Stimulated activated CD4-positive, alpha-beta T cell treated with anti-CD3 and anti-CD28 coated beads, Interleukin-1b, Interleukin-23, amount 100 ng/mL, for 4 hours (primary cell): ENCODE results near the gene CA6.
"Not testable (repeated sequence)": the region's sequence is repeated elsewhere in the genome, so short reads cannot be mapped to it uniquely, and the experiment has no call there.

Experiments used
- DNase-seq, 2 donors: peaks; one replicate each; pipeline ENCODE4 v3.0.0-alpha.2; 2020; ENCODE audit warnings: low read depth in 2 of 2

The CA6 gene

GRCh38 chr1:8945568-8945967, at the start of gene CA6:
Gene CA6, plus strand, starts transcription at chr1:8945868. Its CDS starts 19 bp downstream, at chr1:8945887.
- no peak for DNase-seq

DNA sequence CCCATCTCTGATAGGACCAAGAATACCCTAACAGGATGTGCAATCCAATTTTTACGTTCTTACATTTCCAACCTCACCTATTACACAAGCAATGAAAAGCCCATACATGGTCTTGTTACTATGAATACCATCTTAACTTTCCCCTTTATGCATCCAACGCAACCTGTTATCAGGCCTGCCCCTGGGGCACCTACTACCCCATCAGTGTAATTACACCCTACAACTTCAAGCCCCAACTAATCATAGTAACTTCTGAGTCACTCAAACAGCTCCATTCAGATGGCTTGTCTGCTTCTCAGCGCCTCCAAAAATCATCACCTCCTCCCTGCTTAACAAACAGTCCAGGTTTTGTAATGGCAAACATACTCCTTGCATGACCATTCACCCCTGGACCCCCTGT, 48.9 kb upstream of the CA6 start:
- DNase-seq: not testable (repeated sequence)

GRCh38 chr1:8897505-8897904, 48.2 kb upstream of the CA6 start:
- not testable (repeated sequence) for DNase-seq

DNA sequence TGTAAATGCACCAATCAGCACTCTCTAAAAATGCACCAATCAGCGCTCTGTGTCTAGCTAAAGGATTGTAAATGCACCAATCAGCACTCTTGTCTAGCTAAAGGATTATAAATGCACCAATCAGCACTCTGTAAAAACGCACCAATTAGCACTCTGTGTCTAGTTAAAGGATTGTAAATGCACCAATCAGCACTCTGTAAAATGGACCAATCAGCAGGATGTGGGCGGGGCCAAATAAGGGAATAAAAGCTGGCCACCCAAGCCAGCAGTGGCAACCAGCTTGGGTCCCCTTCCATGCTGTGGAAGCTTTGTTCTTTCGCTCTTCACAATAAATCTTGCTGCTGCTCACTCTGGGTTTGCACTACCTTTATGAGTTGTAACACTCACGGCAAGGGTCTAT, 47.2 kb upstream of the CA6 start:
- not testable (repeated sequence) for DNase-seq

DNA sequence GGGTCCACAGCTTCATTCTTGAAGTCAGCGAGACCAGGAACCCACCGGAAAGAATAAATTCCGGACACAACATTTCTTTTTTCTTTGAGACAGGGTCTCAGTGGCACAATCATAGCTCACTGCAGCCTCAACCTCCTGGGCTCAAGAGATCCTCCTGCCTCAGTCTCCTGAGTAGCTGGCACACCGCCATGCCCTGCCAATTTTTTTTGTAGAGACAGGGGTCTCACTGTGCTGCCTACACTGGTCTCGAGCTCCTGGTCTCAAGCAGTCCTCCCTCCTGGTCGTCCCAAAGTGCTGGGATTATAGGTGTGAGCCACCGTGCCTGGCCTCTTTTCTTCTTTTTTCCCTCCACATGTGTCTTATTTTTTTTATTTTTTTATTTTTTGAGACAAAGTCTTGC, 46.6 kb upstream of the CA6 start:
- no peak for DNase-seq

- not testable (repeated sequence) for DNase-seq
Measured at GRCh38 chr1:8900684-8901083, 45.0 kb upstream of the CA6 start.

GRCh38 chr1:8902765-8903164, 42.9 kb upstream of the CA6 start:
- DNase-seq: no peak

GRCh38 chr1:8903410-8903809, 42.3 kb upstream of the CA6 start:
- no peak for DNase-seq

GRCh38 chr1:8903908-8904650, 41.6 kb upstream of the CA6 start:
- no peak for DNase-seq

DNA sequence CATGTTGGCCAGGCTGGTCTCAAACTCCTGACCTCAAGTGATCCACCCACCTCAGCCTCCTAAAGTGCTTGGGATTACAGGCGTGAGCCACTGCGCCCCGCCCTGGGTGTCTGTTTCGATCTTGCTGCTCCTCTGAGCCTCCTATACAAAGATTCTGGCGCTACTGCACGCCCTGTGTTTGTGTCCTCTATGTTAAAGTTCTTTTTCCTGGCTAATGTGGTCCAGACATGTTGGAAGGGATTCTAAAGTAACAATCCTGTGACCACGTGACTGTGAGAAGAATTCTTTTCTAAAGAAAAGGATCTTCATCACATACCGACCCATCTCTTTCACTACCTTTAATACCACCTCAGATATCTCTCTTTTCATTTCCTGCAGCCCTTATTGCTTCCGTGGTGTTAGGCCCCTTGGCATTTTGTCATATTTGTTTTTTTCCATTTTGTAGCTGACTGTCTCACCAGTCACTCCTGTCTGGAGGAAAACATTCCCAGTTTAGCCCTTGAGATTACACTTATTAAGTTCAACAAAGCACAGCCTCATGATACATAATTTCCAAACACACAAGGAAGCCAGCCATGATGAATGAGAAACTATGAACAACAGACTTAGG, 40.0 kb upstream of the CA6 start:
- DNase-seq: no peak

GRCh38 chr1:8908388-8909151, 37.1 kb upstream of the CA6 start:
- DNase-seq: no peak

GRCh38 chr1:8910331-8910730, 35.3 kb upstream of the CA6 start:
- no peak for DNase-seq

GRCh38 chr1:8910914-8911313, 34.8 kb upstream of the CA6 start:
- no peak for DNase-seq

- DNase-seq: no peak
Measured at GRCh38 chr1:8911416-8912309, 34.0 kb upstream of the CA6 start.

DNA sequence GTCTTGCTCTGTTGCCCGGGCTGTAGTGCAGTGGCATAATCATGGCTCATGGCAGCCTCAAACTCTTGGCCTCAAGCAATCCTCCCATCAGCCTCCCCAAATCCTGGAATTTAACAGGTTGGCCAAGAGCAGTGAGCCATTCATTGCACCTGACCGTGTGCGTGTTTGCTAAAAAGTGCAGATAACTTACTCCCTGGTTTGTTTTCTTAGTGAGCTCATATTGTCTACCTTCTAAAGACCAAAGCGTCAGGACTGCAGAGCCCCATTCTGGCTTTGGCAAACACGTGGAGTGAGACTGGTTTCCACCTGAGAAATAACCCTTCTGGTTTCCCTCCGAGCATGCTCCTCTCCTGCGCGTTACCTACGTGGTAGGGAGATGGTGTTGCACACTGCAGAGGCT, 32.2 kb upstream of the CA6 start:
- DNase-seq: no peak

DNA sequence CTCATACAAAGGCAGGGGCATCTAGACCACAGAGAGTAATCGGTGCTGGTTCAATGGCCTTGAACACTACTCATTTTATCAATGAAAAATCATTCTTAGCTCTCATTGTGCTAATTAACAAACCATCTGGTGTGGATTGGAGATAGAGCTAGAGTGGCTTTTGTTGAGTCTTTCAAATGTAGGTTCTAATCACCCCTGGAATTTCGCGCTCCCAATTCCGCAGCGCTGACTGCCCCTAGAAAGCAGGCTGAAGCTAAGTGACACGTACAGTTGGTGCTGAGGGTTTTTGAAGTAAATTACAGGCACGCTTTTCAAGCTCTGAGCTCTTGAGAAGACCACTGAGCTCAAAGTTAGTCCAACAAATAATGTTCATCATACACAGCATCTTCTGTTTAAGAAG, 31.2 kb upstream of the CA6 start:
- DNase-seq: no peak

DNA sequence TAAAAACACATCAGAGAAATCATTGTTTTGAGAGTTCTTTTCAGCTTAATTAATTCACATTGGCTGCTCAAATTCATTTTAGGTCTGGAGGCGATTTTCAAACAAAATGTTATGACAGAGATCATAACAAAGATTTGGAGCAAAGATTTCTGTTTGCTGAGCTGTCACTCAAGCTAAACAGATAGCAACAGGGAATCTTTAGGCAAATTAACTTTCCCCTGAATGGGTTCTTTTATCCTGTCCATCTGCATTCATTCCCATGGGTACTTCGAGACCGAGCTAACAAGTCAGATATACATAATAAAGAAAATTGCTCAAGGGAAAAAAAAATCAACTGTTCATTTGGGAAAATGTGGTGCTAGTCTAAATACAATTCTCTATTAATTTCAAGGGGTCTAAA, 30.2 kb upstream of the CA6 start:
- DNase-seq: no peak

DNA sequence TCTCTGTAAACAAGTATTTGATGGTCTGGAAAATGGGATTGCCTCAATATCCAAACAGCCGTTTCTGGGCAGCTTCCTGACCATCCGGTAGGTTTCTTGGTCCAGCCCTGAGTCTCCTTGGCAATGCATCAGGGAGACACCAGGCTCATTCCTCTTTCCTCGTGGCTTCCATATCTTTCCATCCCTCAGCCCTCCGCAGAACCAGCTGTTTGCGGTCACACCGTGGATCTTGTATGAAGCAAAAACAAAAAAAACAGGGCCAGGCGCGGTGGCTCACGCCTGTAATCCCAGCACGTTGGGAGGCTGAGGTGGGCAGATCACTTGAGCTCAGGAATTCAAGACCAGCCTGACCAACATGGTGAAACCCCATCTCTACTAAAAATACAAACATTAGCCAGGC, 28.1 kb upstream of the CA6 start:
- DNase-seq: not testable (repeated sequence)

- no peak for DNase-seq
Measured at GRCh38 chr1:8922962-8923361, 22.7 kb upstream of the CA6 start.

DNA sequence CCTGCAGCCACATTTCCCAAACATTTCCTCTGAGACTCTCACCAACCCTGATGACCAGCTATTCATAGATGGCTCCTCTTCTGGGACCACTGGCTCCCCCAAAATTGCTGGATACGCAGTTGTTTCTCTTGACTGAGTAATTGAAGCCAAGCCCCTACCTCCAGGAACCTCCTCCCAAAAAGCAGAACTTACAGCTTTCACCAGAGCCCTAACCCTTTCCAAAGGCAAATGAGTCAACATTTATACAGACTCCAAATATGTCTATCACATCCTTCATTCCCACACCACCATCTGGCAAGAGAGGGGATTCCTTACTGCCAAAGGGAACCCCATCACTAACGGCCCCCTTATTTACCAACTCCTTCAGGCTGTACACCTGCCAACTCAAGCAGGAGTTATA, 20.3 kb upstream of the CA6 start:
- DNase-seq: no peak

GRCh38 chr1:8925960-8926359, 19.7 kb upstream of the CA6 start:
- no peak for DNase-seq
